Endothelial cell of umbilical vein (primary cell): ENCODE measurements around the gene RASA2. TPM values are rescaled to one million over a fixed set of nuclear protein-coding genes. Genes with fewer than 3 reads are reported as not detected.

Experiments used
- BruUV-seq: library from RNA; stranded (reverse); fragments of 400-500 nt; replicated peaks from 2 replicates; lab custom pipeline; 2021; lab: Mats Ljungman, UMichigan
- CTCF ChIA-PET: fragments of 300-600, 350-600 bp; sonication (Branson Sonifier 250); formaldehyde crosslinking; loops from one replicate; lab custom pipeline; 2021; ENCODE audit warnings: antibody characterized with exemption, inconsistent platforms; lab: Charles Lee
- POLR2A ChIA-PET: fragments of 300-600, 350-600 bp; sonication (Branson Sonifier 250); formaldehyde crosslinking; loops from one replicate; lab custom pipeline; 2021; ENCODE audit warnings: antibody characterized with exemption, inconsistent platforms; lab: Charles Lee
- DNase-seq: peaks from one replicate; pipeline ENCODE4 v3.0.0-alpha.2; 2011; ENCODE audit warnings: low read depth, low spot score
- FAIRE-seq: peaks from 2 replicates; lab custom pipeline; 2011; peaks lifted over from hg19 to GRCh38; lab: Jason Lieb, UNC
- H2AFZ ChIP-seq: 2 replicates; pipeline ENCODE4 v1.6.0; 2012; ENCODE audit warnings: low read depth, low read length, control low read depth, inconsistent platforms
- H3K27ac ChIP-seq: 2 replicates; pipeline ENCODE4 v1.5.1; 2011; ENCODE audit warnings: low read depth, mild to moderate bottlenecking, control low read depth, low read length, moderate library complexity; ENCODE audit not compliant: insufficient read depth
- H3K27me3 ChIP-seq, 2 experiments: 2 replicates each; pipeline versions ENCODE4 v1.6.0 to v1.6.1; 2011; ENCODE audit warnings: low read length in 2 of 2, mixed read lengths in 1 of 2; ENCODE audit not compliant: control insufficient read depth in 2 of 2, insufficient read depth in 2 of 2
- H3K36me3 ChIP-seq, 2 experiments: 2 replicates in 1 of 2; 3 replicates in 1 of 2; pipeline ENCODE4 v1.5.1; 2011; ENCODE audit warnings: low read length in 2 of 2, mild to moderate bottlenecking in 1 of 2, moderate library complexity in 1 of 2; ENCODE audit not compliant: control insufficient read depth in 2 of 2, insufficient read depth in 2 of 2; ENCODE audit errors: extremely low read depth in 1 of 2
- H3K4me1 ChIP-seq: 3 replicates; pipeline ENCODE4 v1.5.1; 2011; ENCODE audit warnings: mild to moderate bottlenecking, low read length; ENCODE audit not compliant: control insufficient read depth, insufficient read depth; ENCODE audit errors: extremely low read depth
- H3K4me2 ChIP-seq: 2 replicates; pipeline ENCODE4 v1.6.1; 2011; ENCODE audit warnings: low read length, control low read depth, mixed read lengths; ENCODE audit not compliant: insufficient read depth
- H3K4me3 ChIP-seq, 3 experiments: fragments of 200-600 bp in 1 of 3; sonication (generic), shearing (Covaris generic) in 1 of 3; replicated peaks in 1 of 3; 2 replicates each; pipeline ENCODE4 v1.5.1; 2011 to 2016; ENCODE audit warnings: control low read depth in 3 of 3, low read length in 3 of 3, mild to moderate bottlenecking in 2 of 3, inconsistent platforms in 1 of 3, low read depth in 1 of 3, moderate library complexity in 1 of 3; ENCODE audit not compliant: insufficient read depth in 1 of 3
- H3K79me2 ChIP-seq: 2 replicates; pipeline ENCODE4 v1.6.0; 2012; ENCODE audit warnings: low read length, inconsistent platforms; ENCODE audit not compliant: control insufficient read depth, insufficient read depth
- H3K9ac ChIP-seq: replicated peaks from 2 replicates; pipeline ENCODE3; 2011; ENCODE audit warnings: low read length, control low read depth; ENCODE audit not compliant: insufficient read depth; ENCODE audit errors: extremely low read depth
- H3K9me1 ChIP-seq: replicated peaks from 3 replicates; pipeline ENCODE4 v1.6.0; 2011; ENCODE audit warnings: mild to moderate bottlenecking, low read length; ENCODE audit not compliant: control insufficient read depth, insufficient read depth; ENCODE audit errors: extremely low read depth
- H3K9me3 ChIP-seq: replicated peaks from 2 replicates; pipeline ENCODE4 v1.5.1; 2012; ENCODE audit warnings: low read length, inconsistent platforms; ENCODE audit not compliant: control insufficient read depth, insufficient read depth
- H4K20me1 ChIP-seq: replicated peaks from 2 replicates; pipeline ENCODE3; 2011; ENCODE audit warnings: mild to moderate bottlenecking, low read length; ENCODE audit not compliant: control insufficient read depth, insufficient read depth; ENCODE audit errors: extremely low read depth
- EZH2 ChIP-seq: IDR thresholded peaks from 2 replicates; pipeline ENCODE4 v1.6.1; 2012; ENCODE audit warnings: borderline replicate concordance, low read depth, mild to moderate bottlenecking, moderate library complexity, low read length, inconsistent platforms; ENCODE audit not compliant: severe bottlenecking
- FOS ChIP-seq: IDR thresholded peaks from 2 replicates; pipeline ENCODE4 v1.6.1; 2011; ENCODE audit warnings: mild to moderate bottlenecking, low read length, moderate library complexity, borderline replicate concordance; ENCODE audit not compliant: insufficient read depth
- GATA2 ChIP-seq: IDR thresholded peaks from 2 replicates; pipeline ENCODE4 v1.7.0; 2011; ENCODE audit warnings: low read depth, mild to moderate bottlenecking, moderate library complexity, mixed read lengths, low read length; ENCODE audit not compliant: insufficient read length, insufficient read depth
- JUN ChIP-seq: IDR thresholded peaks from 2 replicates; pipeline ENCODE4 v1.6.1; 2011; ENCODE audit warnings: borderline replicate concordance, low read depth; ENCODE audit not compliant: insufficient read length, insufficient read depth
- MYC ChIP-seq: IDR thresholded peaks from one replicate; pipeline ENCODE4 v1.6.1; 2011; ENCODE audit warnings: mild to moderate bottlenecking, low read depth, low read length
- POLR2A ChIP-seq: IDR thresholded peaks from 2 replicates; pipeline ENCODE4 v1.6.1; 2012; ENCODE audit warnings: low read depth, mild to moderate bottlenecking, control low read depth, low read length
- POLR2AphosphoS5 ChIP-seq: IDR thresholded peaks from 2 replicates; pipeline ENCODE4 v1.6.1; 2012; ENCODE audit warnings: low read depth, mild to moderate bottlenecking, control low read depth, low read length, moderate library complexity; ENCODE audit not compliant: insufficient read depth
- dilution Hi-C: fragments of 300-500 bp; cut with MboI; formaldehyde crosslinking; loops from one replicate; pipeline ENCODE4 v1.15.0; 2019; ENCODE audit warnings: low sequenced_read_pairs; ENCODE audit not compliant: extremely low pct_ligation_motif_present
- intact Hi-C: fragments of 100-400 bp; cut with micrococcal nuclease; formaldehyde crosslinking; loops from one replicate; pipeline ENCODE4 v1.10.0; 2022
- polyA plus RNA-seq, 4 experiments: library from polyadenylated mRNA; depleted of rRNA in 3 of 4; stranded (reverse) in 3 of 4; unstranded in 1 of 4; fragments of >200 nt; gene quantifications; 2 replicates each; pipeline versions ENCODE4 v1.2.1 to v1.2.3, GENCODE V29; 2011 to 2012; ENCODE audit warnings: missing spikeins in 1 of 4
- total RNA-seq: library from RNA; stranded (reverse); gene quantifications from 2 replicates; pipeline ENCODE4 v1.2.3, GENCODE V29; 2021
- TF ChIP-seq, protein P1 (sequence below): IDR thresholded peaks from 2 replicates; pipeline ENCODE4 v1.6.1; 2011; ENCODE audit not compliant: insufficient read depth, insufficient read length
- TF ChIP-seq, protein P2 (sequence below), 2 donors: IDR thresholded peaks; 1 replicate in 1 of 2; 2 replicates in 1 of 2; pipeline ENCODE4 v1.5.1; 2011; ENCODE audit warnings: low read length in 2 of 2, mild to moderate bottlenecking in 2 of 2, moderate library complexity in 2 of 2, control low read depth in 1 of 2, inconsistent platforms in 1 of 2, low read depth in 1 of 2; ENCODE audit not compliant: insufficient read depth in 1 of 2; ENCODE audit errors: extremely low read depth in 1 of 2

RASA2 gene
- total and polyA plus RNA-seq, 2 donors (not counting 3 experiments of a cell fraction or from before 2014, with no cell fraction given) = 3.1 to 20.2 TPM

DNA sequence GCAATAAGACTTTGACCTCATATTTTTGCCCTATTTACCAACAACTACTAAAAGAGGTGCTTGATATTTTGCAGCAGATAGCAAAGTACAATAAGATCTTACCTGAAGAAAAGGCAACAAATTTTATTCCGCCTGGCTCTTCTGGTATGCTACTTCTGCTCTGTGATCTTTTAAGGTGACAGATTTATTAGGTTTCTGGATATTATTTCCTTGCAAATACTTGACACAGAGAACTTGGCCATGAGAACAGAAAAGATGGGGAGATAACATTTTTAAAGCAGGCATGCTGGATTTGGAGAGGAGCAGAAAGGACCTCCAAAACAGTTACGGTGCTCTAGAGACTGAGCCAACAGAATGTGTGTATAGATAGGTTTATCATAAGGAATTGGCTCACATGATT, 164.6 kb downstream of the RASA2 start:
- Histone ChIP-seq H3K9me3 (no peaks in the 10 kb centered on the region), H3K27me3 (peaks cover 0 to 8% of the 10 kb centered on the region in 2 experiments), H3K4me2 (no peak overlapping the region), H2AFZ (no peak overlapping the region), H4K20me1 (no peaks in the 10 kb centered on the region), H3K4me1 (no peaks in the 10 kb centered on the region), H3K36me3 (no peaks in the 10 kb centered on the region), H3K4me3 (no peak overlapping the region), H3K9ac (no peak overlapping the region), H3K9me1 (no peaks in the 10 kb centered on the region), H3K79me2 (no peaks in the 10 kb centered on the region), H3K27ac (no peak overlapping the region)
- intact Hi-C loops = no loop called here
- no peak for FAIRE-seq
- POLR2A ChIA-PET = no interaction called here
- BruUV-seq = no TSS peak
- dilution Hi-C loops = no loop called here
- TF ChIP-seq, protein P1, sequence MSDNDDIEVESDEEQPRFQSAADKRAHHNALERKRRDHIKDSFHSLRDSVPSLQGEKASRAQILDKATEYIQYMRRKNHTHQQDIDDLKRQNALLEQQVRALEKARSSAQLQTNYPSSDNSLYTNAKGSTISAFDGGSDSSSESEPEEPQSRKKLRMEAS = no peak
- TF ChIP-seq FOS (no peak), POLR2A (no peak), MYC (no peak), EZH2 (no peak), GATA2 (no peak), JUN (no peak), POLR2AphosphoS5 (no peak)
- TF ChIP-seq, protein P2, sequence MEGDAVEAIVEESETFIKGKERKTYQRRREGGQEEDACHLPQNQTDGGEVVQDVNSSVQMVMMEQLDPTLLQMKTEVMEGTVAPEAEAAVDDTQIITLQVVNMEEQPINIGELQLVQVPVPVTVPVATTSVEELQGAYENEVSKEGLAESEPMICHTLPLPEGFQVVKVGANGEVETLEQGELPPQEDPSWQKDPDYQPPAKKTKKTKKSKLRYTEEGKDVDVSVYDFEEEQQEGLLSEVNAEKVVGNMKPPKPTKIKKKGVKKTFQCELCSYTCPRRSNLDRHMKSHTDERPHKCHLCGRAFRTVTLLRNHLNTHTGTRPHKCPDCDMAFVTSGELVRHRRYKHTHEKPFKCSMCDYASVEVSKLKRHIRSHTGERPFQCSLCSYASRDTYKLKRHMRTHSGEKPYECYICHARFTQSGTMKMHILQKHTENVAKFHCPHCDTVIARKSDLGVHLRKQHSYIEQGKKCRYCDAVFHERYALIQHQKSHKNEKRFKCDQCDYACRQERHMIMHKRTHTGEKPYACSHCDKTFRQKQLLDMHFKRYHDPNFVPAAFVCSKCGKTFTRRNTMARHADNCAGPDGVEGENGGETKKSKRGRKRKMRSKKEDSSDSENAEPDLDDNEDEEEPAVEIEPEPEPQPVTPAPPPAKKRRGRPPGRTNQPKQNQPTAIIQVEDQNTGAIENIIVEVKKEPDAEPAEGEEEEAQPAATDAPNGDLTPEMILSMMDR (IDR thresholded peaks at IDR 0.05; ENCODE audit: extremely low read depth in 1 of 2, insufficient read depth in 1 of 2, low read depth in 1 of 2, low read length in 2 of 2) = no peak
- no peak for DNase-seq
- CTCF ChIA-PET = no interaction called here
